HG03060 (cell line): Measurements from ENCODE around the gene NFX1.
"Not testable (repeated sequence)": the region's sequence is repeated elsewhere in the genome, so short reads cannot be mapped to it uniquely, and the experiment has no call there.

Experiments used
- ATAC-seq: cut with Tn5 transposase; IDR thresholded peaks from one replicate; pipeline ENCODE4 v1.9.1; 2021; ENCODE audit warnings: low read depth, moderate number of reproducible peaks; ENCODE audit not compliant: unreplicated experiment

The NFX1 gene

DNA sequence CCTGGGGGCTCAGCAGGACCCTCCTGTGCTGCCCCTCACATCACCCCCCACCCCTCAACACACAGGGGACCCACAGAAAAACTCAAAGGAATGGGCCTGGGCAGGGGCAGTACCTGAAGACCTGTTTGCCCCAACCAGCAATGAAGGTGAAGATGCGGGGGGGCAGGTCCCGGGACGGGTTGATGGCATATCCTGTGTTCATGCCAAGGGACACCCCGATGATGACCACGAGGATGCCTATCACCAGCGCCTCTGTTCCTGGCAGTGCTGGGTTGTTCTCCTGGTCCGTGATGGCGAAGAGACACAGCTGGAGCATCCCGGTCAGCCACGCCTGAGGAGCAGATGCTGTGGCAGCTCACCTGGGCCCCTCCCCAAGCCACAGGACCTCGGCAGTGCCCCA, 95.2 kb downstream of the NFX1 start:
- not testable (repeated sequence) for ATAC-seq

DNA sequence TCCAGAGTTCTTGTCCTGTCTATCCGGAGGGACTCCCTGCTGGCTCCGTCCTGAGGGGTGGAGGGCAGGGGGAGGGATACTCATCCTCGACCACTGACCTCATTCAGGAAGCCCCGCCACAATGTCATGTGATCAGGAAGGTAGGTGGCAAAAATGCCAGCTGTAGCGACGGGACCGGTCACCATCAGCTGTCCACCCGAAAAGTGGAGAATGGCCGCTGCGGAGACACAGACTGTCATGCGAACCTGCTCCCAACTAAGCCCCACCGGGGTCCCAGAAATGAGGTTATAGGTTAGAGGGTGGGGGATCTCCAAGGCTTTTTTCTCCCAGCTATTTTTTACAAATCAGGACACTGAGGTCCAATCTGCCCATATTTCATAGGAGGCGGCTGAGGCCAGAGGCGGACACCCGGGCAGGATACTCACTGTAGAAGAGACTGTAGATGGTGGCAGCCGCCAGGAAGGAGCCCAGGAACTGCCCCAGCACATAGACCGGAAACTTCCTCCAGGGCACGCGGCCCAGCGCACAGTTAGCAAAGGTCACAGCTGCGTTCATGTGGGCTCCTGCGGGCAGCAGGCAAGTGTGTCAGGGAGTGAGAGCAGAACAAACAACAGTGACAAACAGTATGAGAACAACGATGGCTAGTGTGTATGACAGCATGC, 95.8 kb downstream of the NFX1 start:
- ATAC-seq, result not testable (repeated sequence)

DNA sequence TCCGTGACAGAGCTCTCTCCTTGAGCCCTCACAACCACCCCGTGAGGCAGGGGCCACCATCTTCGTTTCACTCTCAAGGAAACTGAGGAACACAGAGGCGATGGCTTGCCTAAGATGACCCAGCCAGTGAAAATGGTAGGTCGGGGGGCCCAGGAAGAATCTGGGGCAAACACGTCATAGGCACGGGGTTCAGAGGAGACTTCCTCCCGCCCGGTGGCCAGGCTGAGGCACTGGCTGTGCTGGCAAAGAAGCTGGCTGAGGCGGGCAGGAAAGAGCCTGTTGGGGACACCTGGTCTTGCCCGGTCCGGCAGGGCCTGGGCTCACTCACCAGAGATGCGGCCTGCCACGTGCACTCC, 96.3 kb downstream of the NFX1 start:
- ATAC-seq, result not testable (repeated sequence)

DNA sequence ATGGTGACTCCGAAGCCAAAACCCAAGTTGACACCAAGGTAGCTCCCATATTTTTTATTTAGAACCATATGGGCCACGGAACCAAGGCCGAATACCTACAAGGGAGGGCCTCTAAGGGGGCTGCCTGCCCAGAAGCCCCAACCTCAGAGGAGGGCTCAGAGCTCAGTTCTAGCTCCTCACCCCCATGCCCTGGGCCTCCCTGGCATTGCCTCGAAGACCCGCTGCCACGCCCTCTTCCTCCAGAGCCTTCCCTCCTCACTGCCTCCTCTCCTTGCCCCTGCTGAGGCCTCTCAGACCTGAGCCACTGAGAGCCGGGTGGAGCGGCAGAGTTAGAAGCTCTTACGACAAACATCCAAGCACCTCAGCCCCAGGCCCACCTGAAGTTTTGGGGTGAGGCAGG, 96.7 kb downstream of the NFX1 start:
- not testable (repeated sequence) for ATAC-seq

DNA sequence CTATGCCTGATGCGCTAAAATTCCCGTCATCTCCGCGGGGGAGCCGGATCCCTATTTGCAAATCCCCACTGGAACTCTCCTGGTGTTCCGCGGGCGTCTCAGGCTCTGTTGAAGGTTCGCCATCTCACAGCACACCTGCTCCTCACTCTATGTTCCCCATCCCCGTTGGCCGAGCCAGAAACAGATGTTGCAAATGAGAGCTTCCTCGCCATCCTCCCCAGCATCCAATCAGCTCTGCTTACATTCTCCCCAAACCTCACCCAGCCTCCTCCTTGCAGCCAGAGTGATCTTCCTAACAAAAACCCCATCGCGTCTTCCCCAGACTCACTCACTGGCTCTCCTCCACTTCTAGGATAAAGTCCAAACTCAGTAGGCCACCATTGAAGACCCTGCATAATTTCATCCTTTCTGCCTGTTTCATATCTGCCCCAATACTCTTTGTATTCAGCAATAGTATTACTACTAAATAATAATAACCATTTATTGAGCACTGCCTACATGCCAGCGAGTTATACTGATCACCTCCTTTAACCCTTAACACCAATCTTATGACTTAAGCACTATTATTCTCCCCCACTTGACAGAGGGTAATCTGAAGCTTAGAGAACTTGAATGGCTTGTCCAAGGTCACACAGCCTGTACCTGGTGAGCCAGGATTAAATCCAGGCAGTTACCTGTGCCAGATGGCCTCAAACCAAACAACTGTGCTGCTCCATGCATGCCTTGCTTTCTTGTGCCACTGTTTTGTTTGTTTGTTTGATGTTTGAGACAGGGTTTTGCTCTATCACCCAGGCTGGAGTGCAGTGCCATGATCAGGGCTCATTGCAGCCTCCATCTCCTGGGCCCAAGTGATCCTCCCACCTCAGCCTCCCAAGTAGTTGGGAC, 98.0 kb downstream of the NFX1 start:
- ATAC-seq, result no peak

DNA sequence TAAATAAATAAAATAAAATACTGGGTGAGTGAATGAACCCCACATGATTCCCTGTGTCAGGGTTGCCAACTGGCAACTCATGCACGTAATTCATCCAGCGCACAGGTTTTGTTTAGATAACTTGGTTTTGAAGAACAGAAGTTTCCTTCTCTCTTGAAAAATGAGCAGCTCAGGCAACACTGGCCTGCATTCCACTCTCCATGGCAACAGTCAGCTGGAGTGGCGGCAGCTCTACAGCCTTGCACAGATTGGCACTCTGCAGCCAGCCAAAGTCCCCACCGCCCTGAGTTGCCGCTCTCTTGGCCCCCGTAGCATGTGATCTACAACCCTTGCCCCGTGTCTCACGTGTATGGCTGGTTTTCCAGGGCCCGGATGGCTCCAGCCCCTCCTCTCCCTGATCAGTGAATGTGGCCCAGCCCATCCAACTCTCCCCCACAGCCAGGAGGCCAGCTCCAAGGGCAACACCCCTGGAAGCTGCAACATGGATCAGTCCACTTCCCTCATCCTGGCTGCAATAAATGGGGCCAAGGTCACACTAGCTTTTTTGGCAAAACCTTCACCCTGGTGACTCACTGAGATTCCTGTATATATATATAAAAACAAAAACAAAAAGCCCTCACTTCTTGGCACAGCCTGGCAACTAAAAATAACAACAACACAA, 100.9 kb downstream of the NFX1 start:
- ATAC-seq, result not testable (repeated sequence)

DNA sequence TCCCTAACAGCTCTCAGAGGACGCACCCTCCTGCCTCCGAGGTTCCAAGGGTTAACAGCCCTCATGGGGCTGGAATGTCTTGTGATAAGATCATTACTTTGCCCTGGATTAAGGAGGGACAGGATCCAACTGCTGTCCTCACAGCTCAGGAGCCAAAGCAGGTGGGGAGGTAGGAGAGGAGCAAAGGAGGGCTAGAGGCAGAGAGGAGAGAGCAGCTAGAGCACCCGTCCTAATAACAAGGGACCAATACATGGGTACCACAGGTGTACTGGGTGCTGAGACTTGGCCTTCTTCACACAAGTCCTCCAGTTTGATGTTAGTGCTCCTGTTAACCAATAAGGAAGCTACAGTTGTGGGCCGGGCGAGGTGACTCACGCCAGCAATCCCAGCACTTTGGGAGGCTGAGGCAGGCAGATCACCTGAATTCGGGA, 102.3 kb downstream of the NFX1 start:
- ATAC-seq, result not testable (repeated sequence)

DNA sequence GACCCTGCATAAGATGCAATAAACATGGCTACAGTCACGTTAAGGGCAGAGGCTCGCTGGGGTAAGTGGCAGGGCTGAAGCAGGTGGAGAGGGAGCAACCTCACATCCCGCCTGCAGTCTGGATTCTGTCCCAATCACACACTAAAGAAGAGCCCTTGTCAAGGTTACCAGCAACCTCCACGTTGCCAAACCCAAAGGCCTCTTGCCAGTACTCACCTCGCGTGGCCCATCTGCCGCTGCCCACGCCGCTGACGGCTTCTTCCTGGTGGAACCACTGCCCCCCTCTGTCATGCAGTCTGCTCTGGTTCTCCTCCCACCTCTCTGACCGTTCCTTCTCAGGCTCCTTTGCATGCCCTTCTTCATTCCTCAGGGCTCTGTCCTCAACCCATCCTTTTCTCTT, 103.3 kb downstream of the NFX1 start:
- no peak for ATAC-seq

DNA sequence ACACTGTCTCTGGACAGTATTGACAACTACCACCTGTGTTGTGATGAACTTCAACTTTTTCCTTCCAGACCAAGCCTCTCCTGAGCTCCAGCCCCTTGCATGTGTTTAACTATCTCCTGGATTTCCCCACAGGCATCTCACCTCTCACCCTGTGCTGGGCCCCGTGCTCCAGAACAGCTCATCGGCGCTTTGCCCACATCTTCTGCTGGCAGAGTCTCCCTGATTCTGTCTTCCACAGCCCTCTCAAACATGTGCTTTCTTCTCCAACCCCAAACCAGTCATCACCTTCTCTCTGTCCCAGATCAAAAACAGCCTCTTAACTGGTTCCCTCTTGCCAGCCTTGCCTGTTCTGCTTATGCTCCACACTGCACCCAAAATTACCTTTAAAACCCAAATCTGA, 103.7 kb downstream of the NFX1 start:
- not testable (repeated sequence) for ATAC-seq

DNA sequence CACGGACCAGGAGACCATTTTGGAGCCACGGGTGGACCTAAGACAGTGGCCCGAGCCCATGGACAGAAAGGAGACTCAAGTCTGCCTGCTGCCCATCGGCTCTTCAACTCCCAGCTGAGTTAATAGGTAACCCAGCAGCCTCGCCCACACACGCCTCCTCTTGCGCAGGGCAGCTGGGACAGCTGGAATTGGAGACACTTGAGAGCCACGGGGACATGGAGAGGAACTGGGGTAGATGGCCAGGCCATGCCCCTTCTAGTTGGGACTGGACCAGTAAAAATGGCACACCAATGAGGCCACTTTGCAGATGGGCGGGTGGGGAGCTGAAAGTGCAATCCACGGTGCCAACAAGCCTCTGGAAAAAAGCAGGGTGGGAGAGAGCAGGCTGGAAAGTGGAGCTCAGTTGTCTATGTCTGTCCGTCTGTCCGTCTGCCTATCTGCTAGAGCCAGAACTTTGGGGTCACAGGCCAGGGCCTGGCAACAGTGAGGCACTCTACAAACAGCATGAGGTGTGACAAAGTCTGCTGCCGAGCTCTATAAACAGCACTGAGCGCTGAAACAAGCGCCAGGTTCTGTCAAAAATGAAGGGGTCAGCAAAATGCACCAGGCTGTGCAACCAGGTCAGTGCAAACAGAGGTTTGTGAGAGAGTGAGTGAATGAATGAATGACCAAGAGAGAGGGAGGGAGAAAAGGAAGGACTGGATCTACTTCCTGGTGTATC, 105.0 kb downstream of the NFX1 start:
- not testable (repeated sequence) for ATAC-seq

DNA sequence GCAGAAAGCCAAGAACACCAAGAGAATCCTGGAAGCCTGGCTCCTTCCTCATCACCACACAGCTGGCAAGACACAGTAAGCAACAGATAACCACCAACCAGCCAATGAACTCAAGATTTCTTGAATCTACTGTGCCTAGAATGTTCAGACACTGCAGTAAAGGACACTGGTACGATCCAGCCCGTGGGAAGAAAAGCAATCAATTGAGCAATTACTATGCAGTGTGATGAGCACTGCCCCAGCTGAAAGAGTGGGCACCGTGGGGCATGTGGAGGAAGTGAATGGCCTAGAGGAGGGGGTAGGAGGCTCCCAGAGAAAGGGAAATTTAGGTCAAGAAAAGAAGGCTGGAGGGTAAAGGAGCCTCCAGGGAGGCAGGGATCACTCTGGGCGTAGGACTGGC, 107.5 kb downstream of the NFX1 start:
- ATAC-seq, result not testable (repeated sequence)

DNA sequence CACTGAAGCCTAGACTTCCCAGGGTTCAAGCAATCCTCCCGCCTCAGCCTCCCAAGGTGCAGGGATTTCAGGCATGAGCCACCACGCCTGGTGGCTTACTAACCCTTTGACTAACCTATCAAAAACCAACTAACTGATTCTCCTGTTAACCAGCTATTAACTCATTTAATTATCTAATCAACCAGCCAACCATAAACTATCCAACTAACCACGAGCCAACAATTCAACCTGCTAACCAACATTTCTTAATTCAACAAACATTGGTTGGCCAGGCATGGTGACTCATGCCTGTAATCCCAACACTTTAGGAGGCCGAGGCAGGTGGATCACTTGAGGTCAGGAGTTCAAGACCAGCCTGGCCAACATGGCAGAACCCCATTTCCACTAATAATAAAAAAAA, 108.7 kb downstream of the NFX1 start:
- not testable (repeated sequence) for ATAC-seq

DNA sequence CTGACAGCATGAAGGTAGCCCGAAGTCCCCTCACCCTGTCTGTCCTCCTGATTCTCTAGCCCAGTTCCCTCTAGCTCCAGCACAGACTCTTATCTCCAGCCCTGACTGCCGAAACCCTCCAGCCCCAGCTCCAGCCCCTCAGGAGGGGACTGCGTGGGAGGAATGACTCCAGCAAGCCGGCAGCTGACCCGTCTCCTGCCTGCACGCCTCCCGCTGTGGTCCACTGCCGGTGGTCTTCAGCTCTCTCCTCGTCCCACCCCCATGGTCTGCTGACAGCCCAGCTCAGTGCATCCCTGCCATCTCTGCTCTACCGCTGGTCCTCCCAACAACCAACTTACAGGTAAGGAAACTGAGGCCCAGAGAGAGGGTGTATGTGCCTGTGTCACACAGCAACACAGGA, 111.5 kb downstream of the NFX1 start:
- not testable (repeated sequence) for ATAC-seq

DNA sequence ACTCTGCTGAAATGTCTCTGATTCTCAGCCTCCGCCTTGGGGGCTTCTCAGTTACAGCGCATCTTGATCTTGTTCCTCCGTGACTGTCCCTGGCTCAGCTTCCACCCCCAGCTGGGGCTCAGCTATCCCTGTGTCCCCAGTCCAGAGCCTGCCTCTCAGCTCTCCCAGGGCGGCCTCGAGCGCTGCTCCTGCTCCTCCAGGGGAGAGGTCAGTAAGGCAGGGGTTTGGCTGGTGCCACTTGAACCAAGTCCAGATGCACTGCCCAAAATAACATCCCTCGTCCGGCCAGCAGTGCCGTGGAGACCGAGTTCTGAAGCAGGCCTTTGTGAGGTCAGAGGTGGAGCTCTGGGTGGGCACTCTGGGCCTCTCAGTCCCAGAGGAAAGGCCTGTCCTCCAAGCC, 112.1 kb downstream of the NFX1 start, which contains the start of gene AQP7:
TSS of gene AQP7 (minus strand) at position 198 of the 400 bp plus-strand sequence. CDS start 1,306 bp downstream, outside the sequence.
- ATAC-seq, result not testable (repeated sequence)

DNA sequence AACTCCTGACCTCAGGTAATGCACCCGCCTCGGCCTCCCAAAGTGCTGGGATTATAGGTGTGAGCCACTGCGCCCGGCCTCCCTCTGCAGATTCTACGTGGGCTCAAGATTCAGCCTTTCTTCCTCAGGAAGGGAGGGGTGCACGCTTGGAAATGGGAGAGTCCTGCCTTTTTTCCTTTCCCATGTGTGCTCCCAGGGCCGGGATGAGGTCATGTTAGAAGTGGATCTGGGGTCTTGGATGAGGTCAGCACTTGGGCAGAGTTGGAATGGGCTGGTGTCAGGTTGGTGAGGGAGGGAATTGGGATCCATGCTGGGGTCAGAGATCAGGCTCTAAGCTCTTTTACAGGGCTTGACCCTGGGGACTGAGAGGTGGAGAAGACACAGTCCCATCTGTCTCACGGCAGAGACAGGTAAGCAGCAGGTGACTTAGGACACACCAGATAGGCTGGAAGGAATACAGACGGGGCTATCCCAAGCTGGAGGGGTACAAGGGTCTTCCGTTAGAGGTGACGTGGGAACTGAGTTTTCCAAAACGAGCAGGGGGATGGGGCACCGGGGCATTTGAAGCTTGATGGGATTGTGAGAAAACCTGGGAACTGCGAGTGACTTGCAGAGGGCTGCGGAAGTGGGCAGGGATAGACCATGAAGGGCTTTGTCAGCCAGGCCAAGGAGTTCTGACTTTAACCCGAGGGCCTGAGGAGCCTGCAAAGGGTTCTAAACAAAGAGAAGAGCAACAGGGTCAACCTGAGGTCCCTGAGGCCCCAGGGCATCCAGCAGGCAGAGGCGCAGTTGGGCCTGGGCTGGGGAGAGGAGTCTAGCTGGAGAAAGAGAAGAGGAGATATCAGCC, 113.8 kb downstream of the NFX1 start:
- no peak for ATAC-seq

DNA sequence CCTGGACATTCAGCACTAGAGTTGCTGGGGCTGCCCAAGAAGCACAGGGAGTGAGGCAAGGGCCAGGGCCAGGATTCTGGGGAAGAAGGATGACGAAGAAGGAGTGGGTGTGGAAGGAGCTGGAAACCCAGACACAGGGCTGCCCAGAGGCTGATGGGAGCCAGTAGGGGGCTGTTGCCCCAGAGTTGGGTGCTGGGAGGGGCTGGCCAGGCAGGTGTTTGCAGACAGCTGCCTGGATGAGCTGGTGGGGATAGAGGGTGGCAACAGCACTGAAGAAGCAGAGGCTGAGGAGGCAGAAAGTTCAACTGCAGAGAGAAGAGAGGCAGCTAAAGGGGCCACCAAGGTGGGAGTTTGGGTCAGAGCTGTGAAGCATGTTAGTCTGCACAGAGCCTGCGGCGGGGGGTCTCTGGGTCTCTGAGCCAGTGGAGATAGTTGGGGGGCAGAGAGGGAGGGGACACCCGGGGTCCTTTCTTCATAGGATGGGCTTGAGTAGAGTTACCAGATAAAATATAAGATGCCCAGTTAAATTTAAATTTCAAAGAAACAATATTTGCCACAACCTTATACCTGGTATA, 114.6 kb downstream of the NFX1 start:
- ATAC-seq, result no peak

DNA sequence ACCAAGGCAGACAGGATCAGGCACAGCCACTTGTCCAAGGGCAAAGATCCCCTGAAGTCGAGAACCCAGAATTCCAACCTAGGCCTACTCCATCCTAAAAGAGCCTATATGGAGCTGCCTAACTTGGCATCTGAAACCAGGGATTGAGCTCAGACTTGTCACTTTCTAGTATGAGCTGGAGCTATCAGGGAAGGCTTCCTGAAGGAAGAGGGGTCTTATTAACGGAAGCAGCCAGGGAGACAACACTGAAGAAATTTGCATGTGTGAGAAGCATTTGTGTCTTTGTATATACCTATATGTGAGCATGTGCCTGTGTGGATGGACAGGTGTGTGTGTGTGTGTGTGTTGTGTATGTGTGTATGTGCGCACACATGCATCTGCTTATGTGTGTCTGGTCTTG, 116.7 kb downstream of the NFX1 start:
- no peak for ATAC-seq

DNA sequence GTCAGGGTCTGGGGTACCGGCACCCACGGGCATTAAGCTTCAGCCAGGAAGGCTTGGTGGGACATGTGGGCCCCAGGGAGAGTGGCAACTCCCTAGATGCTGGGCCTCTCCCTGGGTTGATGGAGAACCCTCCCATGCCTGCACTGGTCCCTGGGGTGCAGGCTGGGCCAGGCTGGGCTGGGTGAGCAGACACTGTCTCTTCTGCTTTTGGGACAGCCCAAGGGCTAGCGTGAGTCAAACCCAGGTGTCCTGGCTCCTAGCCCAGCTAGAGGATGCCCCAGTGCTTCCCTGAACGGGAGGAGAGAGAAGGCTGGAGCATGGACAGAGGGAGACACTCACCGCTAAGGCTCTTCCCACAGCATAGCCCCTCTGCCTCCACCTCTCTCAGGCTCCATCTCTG, 117.8 kb downstream of the NFX1 start:
- no peak for ATAC-seq

DNA sequence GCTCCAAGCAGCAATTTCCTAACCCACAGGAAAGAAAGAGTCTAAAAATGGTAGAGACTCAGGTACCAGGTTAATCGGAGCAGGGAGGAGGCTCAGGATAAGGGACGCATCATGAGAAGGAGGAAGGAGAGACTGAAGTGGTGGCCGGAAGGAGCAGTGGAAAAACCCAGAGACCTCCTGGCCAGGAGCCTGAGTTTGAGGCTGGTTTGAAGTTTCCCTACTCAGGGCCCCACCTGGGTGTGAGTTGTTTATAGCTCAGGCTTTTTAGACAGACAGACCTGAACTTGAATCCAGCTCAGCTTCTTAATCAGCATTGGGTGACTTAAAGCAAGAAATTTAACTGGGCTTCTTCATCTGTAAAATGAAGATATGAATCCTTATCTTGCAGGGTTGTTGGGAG, 124.0 kb downstream of the NFX1 start:
- ATAC-seq, result no peak
